CMK (cell line): ENCODE results near the gene PARP2.
A peak's percentile ranks its signal among the peaks of the same experiment; 100 is the strongest.
"Not testable (repeated sequence)": the region's sequence is repeated elsewhere in the genome, so short reads cannot be mapped to it uniquely, and the experiment has no call there.

Experiments
- DNase-seq: peaks from one replicate; pipeline ENCODE4 v3.0.0-alpha.2; 2010; ENCODE audit warnings: low read depth

Gene PARP2, protein sequence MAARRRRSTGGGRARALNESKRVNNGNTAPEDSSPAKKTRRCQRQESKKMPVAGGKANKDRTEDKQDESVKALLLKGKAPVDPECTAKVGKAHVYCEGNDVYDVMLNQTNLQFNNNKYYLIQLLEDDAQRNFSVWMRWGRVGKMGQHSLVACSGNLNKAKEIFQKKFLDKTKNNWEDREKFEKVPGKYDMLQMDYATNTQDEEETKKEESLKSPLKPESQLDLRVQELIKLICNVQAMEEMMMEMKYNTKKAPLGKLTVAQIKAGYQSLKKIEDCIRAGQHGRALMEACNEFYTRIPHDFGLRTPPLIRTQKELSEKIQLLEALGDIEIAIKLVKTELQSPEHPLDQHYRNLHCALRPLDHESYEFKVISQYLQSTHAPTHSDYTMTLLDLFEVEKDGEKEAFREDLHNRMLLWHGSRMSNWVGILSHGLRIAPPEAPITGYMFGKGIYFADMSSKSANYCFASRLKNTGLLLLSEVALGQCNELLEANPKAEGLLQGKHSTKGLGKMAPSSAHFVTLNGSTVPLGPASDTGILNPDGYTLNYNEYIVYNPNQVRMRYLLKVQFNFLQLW

DNA sequence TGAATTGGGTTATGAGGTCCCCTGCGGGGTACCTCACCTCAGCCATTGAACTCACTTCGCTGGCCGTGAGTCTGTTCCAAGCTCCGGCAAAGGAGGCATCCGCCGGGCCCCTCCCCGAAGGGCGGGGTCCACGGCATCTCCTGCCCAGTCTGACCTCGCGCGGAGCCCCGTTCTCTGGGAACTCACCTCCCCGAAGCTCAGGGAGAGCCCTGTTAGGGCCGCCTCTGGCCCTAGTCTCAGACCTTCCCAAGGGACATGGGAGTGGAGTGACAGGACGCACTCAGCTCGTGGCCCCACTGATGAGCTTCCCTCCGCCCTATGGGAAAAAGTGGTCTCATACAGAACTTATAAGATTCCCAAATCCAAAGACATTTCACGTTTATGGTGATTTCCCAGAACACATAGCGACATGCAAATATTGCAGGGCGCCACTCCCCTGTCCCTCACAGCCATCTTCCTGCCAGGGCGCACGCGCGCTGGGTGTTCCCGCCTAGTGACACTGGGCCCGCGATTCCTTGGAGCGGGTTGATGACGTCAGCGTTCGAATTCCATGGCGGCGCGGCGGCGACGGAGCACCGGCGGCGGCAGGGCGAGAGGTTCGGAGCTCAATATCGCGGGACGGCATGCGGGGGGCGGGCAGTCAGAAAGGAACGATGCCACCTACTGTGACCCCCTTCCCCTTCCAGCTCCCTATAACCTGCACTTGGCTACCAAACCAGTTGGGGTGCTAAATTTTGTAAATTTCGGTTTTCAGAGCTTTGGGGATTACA, at the start of gene PARP2:
Gene PARP2 (plus strand): TSS at position 544 of the 770 bp plus-strand sequence. CDS start 7 bp downstream, at position 551.
- peak; percentile 94 for DNase-seq

DNA sequence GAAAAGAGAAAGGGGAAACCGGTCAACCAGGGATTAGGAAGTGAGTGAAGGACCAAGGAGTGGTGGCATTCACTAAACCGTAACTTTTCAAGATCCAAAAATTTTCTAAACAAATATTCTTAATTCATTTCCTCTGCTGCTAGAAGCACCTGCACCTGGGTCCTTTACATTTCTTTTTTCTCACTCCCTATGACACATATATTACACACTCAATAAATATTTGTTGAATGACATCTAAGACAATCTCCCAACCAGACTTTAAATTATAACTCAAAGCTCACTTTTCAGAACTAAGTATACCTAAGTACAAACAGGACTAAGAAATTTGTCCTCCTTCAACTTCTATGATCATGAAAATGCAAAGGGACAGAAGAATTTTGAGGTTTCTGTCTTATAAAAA, 48.8 kb upstream of the PARP2 start:
- DNase-seq, result no peak

DNA sequence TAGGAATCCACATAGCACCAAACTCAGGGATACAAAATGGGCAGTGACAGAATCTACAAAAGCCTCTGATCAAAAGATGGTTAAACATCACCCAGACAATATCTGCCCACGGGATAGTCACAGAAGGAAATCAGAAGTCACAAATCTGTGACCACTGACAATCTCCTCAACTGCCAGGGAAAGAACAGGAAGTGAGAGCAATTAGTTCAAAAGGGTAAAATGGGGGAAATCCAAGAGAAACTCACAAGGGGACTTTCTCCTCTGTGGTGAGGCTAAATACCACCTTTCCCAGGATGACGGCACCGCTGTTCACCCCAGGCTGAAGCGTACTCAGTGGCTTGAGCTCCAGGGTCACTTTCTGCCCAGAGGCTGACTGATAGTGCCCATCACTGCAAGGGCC, 48.4 kb upstream of the PARP2 start:
- no peak for DNase-seq

DNA sequence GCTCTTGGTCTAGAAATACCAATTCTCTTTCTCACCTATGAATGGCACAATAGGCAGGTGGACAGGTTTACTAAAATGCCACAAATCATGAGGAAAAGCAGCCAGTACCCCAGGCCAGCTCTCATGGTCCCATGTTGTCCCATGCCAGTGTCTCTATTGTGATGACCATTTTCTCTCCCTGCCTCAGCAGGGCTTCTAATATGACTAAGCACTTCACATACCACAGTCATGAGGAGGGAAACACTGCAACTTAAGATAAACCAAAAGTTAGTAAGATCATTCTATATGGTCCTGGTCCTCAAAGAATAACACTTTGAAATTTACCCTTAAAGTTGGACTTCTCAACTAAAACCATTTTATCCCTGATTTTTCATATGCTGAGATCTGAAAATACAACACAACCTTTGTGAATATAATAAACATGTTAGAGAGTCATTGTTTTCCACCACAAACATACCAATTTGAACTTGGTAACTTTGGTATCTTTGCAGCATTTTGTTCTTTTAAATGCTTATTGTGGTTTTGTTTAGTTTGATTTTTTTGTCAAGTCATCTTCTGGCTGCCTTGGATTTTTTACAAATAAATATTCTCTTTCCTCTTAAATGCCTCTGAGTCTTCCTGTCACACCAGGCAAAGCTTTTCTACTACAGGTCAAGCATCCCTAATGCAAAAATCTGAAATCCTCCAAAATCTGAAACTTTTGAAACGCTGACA, 41.2 kb upstream of the PARP2 start:
- no peak for DNase-seq

DNA sequence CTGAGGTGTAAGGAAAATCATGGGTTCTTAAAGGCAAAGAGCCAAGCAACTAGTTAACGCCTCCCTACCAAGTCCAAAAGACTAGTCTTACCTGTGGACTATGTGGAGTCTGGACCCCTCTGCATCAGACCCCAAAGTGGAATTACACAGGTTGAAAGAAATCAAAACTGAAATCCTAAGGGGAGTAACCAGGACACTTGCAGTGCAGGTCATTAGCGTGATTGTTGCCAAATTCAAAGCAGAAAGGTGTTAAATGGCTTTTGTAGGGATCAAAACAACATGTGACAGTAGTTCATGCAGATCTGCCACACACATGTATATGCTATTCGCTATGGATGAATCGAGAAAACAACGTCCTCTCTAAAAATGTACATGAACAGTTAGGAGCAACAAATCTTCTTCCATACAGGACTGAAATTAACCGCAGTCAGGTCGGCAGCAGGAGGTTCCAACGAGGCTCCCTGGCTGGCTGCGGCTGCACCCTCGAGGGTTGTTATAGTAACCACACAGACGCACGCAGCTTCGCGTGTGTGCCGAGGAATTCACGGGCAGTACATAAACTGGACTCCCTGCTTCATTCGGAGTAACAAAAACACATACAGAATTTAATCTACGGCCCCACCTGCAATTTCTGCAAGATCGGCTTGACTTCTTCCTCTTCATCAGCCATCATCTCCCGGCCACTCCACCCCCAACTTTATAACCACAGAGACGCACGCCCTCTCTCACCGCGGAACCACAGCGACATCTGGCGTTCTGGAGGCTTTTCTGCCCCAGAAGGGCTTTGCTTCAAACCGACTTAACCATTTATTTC, 38.0 kb upstream of the PARP2 start, which contains the start of gene TTC5:
Gene TTC5 (minus strand): TSS at position 687 of the 814 bp plus-strand sequence. CDS start 14 bp downstream, at position 673.
- DNase-seq, result peak; percentile 70

DNA sequence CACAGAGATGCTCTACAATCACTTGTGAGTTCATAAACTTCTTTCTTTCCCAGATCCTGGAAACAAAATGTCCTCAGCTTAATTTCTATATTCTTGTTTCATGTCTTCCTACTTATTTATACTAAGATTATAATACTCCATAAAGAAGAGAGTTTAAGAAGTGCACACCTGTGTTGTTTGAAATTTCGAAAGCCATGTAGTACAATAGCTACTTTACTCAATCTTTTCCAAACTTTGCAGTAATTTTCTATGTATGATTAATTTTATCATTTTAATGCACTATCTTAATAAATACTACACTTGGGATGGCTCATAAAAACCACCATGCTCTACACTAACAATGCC, 37.4 kb upstream of the PARP2 start:
- no peak for DNase-seq

DNA sequence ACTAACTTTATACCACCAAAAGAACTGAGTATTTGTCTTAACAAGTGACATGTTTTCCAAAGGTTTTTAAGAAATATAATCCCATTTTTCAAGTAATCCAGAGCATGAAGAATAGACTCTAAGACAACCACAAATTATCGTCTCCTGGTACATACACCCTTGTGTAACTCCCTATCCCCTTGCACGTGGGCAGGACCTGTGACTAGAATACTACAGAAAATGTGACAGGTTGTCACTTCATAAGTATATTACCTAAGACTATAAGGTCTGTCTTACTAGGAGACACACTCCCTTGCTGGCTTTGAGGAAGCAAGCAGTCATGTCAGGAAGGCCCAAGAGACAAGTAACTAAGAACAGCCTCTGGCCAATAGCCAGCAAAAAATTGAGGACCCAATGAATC, 29.4 kb upstream of the PARP2 start:
- DNase-seq, result no peak

DNA sequence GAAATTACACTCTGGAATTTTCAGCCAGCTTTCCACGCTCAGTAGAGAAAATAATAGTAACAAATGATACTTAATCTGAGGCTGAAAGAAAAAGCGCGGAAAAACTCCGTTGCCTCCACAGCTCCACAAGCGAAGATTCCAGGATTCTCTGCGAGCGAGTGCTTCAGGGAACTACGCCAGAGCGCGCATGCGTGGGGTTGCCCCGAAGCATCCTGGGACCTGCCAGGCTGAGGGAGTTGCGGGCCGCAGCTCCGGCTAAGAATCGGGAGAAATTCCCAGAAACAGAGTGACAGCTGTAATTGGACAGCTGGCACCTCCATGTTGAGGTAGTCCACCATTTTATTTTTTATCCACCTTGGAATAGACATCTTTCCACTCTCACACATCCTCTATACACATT, 25.7 kb upstream of the PARP2 start:
- no peak for DNase-seq

DNA sequence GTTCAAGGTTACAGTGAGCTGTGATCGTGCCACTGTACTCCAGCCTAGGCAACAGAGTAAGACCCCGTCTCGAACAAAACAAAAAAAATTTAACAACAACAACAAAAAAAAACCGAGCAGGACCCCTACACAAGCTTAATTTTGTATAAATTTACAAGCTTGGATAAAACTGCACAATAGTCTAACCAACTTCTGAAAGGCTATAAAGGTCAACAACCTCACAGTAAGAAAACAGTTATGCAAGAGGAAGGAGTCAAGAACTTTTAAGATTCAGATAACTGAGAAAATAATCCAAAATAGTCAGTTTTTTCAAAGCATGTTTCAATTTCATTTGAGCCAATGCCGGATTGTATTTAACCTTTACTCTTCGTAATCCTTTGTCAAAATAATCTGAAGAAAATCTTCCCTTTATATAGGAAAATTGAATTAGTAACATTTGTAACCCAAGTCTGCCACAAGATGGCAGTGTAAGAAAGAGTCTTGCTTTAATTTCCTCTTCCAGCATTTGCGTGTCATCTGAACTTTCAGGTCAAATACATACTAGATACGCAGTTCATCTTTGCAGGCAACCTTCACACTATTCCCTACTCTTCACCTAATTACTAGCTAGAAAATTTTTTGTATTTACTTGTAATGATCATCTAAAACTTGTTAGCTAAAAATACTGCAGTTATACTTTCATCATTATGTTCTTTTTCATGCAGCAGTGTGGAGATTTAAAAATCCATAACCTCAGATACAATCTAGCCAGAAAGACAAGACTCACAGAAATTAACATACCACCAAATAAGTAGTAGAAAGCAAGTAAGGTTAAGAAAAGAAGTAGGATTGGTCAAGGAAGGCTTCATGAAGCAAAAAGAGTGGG, 16.2 kb upstream of the PARP2 start:
- no peak for DNase-seq

DNA sequence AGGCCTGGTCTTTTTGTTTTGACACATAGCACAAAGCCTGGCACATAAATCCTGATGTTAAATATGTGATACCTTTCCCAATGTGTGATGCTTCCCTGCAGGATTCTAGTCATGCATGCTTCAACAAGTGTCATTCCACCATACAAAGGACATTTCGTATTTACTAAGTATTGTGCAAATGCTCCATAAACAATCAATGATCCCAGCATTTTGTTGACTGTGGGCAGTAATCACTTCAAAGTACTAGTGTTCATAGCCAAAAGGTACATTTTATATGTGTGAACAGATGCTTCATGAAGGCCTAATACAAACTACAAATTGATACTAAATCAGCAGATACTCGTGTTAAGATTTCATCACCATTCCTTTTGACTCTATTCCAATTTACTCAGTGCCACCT, 14.7 kb upstream of the PARP2 start:
- no peak for DNase-seq

DNA sequence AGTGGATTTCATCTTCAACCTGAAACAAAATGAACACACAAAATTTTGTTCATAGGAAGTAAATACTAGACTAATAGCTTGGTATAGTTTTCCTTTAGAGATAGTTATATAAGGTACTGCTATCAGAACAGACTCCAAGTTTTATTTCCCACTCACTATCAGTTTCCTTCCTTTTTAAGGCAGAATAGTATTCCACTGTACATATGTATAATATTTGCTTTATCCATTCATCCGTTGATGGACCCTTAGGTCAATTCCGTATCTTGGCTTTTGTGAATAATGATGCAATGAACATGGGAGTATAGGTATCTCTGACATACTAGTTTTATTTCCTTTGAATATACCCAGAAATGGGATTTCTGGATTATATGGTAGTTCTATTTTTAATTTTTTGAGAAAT, 14.1 kb upstream of the PARP2 start:
- DNase-seq, result no peak

DNA sequence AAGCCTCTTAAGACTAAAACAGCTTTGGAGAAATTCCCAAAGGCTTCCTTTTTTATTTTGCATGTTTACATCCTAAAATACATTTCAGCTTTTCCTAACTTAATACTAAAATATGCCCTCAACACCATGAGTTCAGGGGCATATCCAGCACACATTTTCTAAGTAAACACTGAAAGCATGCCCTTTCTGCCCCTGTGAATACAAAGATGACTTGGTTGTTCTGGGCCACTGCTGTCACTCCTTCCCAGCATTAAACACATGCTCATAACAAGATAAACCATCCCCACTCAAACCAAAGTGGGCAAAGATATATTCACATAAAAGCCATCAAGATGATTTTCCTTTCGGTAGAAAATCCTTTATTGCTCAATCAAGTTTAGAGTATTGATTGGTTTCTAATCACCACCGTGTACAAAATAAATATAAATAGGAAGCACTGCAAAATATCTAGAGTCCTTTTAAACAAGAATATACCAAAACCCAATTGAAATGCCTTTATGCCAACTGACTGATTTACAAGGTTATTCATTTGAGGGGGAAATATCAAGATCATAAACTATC, 12.3 kb upstream of the PARP2 start:
- no peak for DNase-seq

DNA sequence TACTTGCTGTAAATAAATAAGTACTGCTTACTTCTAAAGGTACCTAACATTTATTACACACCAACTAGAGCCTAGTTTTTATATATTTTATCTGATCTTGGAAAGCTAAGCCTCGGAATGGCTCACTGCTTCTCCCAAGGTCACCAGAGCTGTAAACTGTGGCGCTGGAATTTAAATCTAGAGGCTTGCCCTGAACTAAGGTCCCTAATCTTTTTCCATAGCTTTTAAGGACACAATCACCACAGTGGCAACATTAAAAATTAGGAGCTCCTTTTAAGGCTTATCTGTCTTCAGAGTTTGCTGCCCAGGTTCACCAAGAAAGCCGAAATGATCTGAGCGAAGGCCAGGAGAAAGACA, 11.0 kb upstream of the PARP2 start:
- no peak for DNase-seq

DNA sequence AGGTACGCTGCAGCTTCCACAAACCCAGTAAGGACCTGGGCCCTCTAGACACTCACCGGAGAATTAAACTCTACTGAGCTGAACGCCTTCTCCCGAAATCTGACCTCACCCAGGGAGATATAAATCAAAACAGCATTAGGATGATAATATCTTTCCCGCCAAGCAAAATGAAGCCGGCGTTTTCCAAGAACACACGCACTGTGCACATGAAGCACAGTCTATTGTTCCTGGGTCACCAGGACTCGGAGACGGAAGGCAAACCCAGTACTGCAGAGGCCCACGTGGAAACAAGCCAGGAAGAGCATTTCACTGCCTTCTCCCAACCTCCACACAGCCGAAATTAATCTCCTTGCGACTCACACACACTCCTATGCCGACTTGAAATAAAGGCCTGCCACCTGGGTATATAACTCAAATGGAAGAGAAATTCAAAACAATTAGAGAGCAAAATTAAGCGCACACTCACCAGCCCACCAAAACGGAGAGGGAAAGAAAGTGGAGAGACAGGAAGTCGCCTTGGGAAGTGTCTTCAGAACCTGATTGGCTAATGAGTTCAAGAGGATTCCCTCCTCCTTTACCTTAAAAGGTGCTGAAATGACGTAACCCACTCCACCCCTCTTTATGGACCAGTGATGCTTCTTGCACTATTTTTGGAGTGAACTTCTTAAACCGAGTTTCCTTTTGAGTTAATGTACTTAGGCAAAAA, 10.5 kb upstream of the PARP2 start, which contains the start of gene CCNB1IP1:
Gene CCNB1IP1 (minus strand): TSS at position 492 of the 706 bp plus-strand sequence. CDS start 16,756 bp downstream, outside the sequence.
- peak; percentile 60 for DNase-seq

DNA sequence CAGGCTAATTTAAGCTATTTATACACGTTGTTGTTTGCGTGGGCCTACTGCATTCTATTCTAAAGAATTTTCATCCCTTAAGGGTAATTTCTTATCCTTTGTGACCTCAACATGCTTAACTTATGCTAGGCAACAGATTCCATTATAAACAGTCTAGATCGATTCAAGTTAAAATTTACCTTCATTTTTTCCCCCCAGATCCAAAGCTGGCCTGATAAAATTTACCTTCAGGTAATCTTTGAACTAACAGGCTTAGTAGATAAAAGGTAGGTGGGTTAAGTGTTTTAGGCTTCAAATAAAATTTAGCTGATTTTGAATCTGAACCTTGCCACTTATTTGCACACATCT, 10.0 kb upstream of the PARP2 start:
- DNase-seq, result no peak

DNA sequence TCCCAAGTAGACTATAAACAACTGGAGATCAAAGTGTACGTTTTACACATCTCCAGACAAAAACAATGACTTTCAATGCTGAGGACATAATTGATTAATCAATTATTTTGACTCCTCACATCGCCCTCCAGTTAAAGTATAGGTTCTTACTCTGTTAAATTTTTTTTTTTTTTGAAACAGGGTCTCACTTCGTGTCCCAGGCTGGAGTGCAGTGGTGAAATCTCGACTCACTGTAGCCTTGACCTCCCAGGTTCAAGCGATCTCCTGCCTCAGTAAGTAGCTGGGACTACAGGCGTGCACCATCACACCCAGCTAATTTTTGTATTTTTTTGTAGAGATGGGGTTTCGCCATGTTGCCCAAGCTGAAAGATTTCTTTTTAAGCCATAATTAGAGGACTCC, 9.4 kb upstream of the PARP2 start:
- no peak for DNase-seq

DNA sequence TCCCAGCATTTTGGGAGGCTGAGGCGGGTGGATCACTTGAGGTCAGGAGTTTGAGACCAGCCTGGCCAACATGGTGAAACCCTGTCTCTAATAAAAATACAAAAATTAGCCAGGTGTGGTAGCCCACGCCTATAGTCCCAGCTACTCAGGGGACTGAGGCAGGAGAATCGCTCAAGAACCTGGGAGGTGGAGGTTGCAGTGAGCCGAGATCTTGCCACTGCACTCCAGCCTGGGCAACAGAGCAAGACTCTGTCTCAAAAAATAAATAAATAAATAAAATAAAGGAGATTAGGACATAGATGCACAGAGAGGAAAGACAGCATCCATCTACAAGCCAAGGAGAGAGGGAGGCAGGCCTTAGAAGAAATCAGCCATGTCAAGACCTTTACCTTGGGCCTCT, 2.4 kb upstream of the PARP2 start:
- DNase-seq, result not testable (repeated sequence)

DNA sequence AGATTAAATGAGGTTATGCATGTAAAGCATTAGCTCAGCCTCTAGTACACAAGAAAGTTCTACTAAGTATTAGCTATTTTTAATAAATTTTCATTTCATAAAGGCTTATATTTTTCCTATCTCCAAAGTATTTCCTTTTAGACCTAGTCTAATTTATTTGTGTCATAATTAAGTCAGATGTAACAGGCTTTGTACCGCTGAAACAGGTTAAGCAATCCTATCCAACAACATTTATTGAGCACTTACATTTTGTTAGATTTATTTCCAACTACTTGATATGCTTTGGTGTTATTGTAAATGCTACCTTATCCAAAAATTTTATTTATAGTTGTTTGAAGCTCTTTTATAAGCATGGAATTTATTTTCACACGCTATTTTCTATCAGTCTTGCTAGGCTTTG, 1.8 kb upstream of the PARP2 start:
- no peak for DNase-seq

DNA sequence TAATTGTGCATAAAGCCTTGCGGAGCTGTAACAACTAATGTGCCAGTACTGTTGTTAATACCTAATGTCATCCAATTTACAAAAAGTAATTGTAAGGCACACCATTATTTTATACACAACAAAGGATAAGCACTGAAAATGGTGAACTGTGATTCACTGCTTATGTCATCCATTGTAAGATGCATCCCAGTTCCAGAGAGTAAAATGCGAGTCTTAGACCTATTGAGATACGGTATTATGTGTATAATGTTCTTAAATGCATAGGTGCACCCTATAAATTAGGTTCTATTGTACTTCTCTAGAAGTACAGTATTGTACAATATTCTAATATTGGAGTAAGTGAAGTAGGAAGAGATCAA, 406 bp downstream of the PARP2 start:
- no peak for DNase-seq

DNA sequence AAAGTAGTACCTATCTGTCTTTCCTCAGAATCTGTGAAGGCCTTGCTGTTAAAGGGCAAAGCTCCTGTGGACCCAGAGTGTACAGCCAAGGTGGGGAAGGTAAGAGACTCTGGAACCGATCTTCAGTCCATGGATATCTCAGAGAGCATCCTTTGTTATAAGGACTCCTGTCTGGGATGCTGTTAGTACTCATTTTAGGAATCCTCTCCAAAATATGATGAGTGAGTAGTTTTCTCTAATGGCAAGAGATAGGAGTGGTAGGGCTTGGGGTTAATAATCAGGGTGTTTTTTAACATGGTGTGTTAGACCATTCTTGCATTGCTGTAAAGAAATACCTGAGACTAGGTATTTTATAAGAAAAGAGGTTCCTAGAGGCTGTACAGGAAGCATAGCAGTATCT, 1.9 kb downstream of the PARP2 start:
- no peak for DNase-seq
